HG02938 (cell line): ENCODE measurements around the gene ABHD3.
"Not testable (repeated sequence)": the region's sequence is repeated elsewhere in the genome, so short reads cannot be mapped to it uniquely, and the experiment has no call there.

Experiments used
- ATAC-seq: cut with Tn5 transposase; IDR thresholded peaks from one replicate; pipeline ENCODE4 v1.9.1; 2021; ENCODE audit warnings: mild to moderate bottlenecking, moderate library complexity; ENCODE audit not compliant: unreplicated experiment

Gene ABHD3

DNA sequence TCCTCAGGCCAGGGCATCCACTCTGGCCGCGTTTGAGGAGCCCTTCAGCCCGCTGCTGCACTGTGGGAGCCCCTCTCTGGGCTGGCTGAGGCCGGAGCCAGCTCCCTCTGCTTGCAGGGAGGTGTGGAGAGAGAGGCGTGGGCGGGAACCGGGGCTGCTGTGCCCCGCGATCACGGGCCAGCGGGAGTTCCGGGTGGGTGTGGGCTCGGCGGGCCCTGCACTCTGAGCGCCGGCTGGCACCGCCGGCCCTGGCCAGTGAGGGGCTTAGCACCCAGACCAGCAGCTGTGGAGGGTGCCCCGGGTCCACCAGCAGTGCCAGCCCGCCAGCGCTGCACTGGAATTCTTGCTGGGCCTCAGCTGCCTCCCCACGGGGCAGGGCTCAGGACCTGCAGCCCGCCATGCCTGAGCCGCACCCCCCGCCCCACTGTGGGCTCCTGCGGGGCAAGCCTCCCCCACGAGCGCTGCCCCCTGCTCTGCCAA is 1.9 kb upstream of the ABHD3 start:
- no peak for ATAC-seq

DNA sequence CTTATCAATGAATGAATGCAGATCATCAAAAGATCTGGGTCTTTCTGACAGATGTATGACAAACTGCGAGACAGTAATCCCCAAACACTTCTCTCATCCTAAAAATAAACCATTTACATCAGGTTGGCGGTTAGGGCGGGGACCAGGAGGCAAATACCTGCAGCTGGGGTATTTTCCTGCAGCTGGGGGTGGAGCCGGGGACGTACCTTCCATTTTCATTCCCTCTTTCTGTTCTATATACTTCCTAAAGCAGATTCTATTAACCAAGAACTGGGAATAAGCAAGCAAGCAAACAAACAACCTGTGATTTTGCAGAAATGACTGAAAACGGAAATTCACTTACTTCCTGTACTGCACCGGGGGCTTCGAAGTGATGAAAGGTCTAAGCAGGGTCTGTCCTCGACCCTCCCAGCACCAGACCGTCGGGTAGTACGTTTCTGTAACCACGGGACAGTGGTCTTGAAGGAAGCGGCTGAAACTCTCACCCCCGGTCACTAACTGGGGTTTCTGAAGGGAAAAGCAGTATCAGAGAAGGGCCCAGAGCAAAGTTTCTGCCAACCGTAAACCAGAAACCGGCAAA is 1.2 kb downstream of the ABHD3 start:
- ATAC-seq: no peak

- no peak for ATAC-seq
Observed at GRCh38 chr18:21702602-21703001, 2.0 kb downstream of the ABHD3 start.

DNA sequence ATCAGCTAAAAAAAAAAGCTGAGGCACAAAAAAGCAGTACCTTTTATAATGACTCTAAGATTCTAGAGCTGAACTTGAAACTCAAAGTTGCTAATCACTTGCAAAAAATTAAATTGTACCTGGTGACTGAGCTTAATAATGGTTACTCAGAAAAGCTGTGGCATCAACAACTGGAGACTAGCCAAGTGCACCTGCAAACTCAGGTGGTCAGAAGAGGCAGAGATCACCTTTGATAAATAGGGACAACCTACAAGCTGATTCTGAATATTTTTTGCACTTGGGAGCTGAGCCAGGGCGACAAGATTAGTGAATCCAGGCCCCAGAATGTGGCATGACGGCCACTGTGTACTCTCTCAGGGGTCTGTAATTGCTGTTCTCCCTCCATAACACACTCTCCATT is 3.0 kb downstream of the ABHD3 start:
- ATAC-seq: no peak

DNA sequence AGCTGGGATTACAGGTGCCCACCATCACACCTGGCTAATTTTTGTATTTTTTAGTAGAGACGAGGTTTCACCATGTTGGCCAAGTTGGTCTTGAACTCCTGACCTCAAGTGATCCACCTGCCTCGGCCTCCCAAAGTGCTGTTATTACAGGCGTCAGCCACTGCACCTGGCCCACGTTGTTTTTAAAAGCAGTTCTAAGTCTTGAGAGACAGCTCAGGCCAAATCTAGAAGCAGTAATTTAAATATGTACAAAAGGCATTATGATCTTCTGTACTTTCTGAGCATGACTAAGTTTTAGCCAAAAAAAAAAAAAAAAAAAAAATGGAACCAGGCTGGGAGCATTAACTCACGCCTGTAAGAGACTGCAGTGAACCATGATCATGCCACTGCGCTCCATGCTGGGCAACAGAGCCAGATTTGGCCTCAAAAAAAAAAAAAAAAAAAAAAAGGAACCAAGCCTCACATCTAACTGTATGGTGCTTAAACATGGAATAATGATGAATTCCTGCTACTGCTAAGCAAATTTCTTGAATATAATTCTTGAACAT is 4.0 kb downstream of the ABHD3 start:
- ATAC-seq: no peak

DNA sequence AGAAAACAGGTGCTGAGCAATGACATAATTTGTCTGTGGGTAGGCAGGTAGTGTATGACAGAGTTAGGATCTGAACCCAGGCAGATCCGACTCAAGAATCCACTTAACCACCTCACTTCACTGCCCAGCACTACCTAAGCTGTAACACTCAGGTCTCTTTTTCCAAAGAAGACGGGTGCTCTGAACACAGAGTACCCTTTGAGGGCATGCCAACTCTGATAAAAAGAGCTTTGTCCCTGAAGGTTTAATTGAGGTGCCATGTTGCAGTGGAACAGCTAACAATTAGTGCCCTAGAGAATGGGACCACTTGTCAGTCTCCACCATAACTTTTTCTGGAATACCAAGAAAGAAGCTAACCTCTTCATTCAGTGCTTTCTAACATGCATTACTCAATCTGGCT is 11.3 kb downstream of the ABHD3 start:
- no peak for ATAC-seq

- ATAC-seq: no peak
Observed at GRCh38 chr18:21689736-21690135, 14.8 kb downstream of the ABHD3 start.

- no peak for ATAC-seq
Observed at GRCh38 chr18:21686282-21687105, 18.1 kb downstream of the ABHD3 start.

GRCh38 chr18:21685556-21685981 is 19.0 kb downstream of the ABHD3 start:
- ATAC-seq: peak; percentile 71

- ATAC-seq: peak; percentile 69
Observed at GRCh38 chr18:21684731-21685130, 19.8 kb downstream of the ABHD3 start.

GRCh38 chr18:21682371-21683051 is 22.1 kb downstream of the ABHD3 start:
- peak; percentile 36 for ATAC-seq

DNA sequence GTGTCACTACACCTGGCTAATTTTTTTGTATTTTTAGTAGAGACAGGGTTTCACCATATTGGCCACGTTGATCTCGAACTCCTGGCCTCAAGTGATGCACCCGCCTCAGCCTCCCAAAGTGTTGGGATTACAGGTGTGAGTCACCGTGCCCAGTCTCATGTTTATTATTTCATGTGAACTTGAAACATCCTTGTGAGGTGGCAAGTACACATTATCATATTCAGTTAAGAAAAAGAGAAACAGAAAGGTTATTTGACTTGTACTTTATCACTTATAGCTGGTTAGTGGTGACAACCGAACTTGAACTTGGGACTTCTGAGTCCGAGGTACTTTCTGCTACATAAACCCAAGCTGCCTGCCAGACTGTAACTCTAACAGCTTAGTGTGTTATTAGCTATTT is 24.4 kb downstream of the ABHD3 start:
- ATAC-seq: no peak

DNA sequence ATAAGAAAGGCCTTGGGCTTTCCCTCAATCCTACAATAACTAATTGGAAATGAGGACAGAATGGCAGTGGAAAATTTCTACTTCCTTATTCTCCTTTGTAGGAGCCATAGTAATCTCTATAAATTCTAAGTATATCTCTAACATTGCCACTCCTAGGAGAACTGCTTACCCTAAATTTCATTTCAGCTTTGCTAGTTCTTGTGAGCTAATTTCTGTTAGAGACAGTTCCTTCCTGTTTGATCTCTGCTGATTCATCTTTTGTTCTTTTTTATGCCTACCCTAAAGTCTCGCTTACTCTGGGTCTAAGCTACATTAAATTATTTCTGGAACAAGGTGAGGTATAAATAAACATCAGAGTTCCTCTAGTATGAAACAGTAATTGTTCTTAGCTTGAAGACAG is 25.7 kb downstream of the ABHD3 start:
- no peak for ATAC-seq

DNA sequence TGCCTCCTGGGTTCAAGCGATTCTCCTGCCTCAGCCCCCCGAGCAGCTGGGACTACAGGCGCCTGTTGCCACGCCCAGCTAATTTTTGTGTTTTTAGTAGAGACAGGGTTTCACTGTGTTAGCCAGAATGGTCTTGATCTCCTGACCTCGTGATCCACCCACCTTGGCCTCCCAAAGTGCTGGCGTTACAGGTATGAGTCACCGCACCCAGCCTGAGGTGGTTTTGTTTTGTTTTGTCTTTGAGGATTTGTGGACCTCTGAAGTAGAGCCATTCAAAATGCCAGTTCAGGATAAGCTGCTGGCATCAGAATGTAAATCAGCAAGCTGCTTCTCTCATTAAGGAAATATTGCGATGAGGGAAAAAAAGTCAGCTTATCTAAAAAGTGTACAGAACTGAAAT is 29.2 kb downstream of the ABHD3 start:
- not testable (repeated sequence) for ATAC-seq

DNA sequence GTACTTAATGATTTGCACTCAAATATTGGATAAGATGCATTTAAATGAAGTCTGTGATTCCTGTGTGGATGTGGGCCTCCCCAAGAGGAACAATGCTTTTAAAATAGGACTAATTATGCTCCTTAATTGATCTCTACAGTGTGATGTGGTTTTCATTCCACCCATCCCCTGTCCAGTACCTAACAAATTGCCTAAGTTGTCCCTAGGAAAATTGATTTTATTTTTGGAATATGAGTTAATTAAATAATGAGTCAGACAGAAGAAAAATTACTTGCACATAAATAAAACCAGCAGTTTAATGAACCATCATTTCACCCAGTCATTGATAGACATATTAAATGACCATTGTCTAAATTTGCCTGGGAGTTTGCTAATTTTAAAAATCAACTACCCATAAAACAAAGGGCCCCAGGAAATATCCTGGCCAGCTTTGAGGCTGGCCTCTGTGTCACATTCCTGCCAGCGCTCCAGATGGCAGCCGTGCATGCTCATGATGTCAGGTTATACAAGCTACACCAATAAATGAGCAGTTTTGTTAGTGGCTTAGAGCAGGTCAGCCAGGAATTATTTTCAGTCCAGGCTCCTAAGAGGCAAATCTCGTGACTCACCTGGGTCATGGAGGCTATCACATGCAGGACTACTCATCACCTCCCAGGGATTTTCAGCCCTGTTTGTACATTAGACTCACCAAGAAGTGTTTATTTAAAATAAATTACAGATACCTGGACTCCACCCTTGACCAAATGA is 31.9 kb downstream of the ABHD3 start:
- no peak for ATAC-seq

GRCh38 chr18:21669736-21670285 is 34.8 kb downstream of the ABHD3 start:
- ATAC-seq: no peak

DNA sequence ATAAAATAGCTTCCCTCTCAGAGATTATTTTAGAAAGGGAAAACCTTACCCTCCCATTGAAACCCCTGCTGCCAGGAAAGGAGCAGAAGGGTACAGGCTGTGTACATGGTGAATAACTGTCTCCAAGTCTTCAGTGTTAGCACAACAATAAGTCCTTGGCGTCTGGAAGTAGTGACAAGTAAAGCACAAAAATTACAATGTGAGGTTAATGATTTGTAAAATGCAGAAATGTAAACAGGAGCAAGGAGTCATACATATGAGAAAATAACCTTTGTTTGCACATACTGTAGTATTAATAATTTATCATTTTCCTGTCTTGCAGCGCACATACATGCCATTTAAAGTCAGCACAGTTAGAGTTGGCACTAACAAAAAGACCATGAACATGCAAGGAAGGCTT is 40.5 kb downstream of the ABHD3 start:
- ATAC-seq: no peak

DNA sequence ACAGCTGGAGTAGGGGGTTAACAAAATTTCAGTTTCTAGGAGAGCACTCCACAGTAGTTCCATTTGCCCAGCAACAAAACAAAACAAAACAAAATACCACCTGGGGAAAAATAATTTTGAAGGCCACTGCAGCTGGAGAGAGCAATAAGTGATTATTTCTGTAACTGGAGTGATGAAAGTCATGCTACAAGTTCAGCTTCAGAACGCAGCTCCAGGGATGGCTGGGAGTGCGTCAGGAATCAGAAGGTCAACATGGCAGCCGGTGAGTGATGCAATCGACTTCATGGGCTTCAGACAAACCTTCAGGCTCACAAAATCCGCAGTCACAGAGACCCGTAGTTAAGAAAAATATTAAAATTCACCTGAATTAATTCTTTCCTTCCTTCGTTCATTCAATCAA is 41.0 kb downstream of the ABHD3 start:
- no peak for ATAC-seq

GRCh38 chr18:21662581-21662980 is 42.0 kb downstream of the ABHD3 start:
- ATAC-seq: no peak

- ATAC-seq: no peak
Observed at GRCh38 chr18:21660078-21660477, 44.5 kb downstream of the ABHD3 start.

- ATAC-seq: no peak
Observed at GRCh38 chr18:21656402-21656801, 48.2 kb downstream of the ABHD3 start.
